Thoracic aorta (tissue), 2 donors: ENCODE data around the gene C19orf25. TPM values are rescaled to one million over a fixed set of nuclear protein-coding genes. Genes with fewer than 3 reads are reported as not detected.

ENCODE experiments used
- ATAC-seq: fragments of 150-250 bp; one replicate; pipeline ENCODE4 v1.8.0; 2017; ENCODE audit warnings: low read depth; ENCODE audit not compliant: insufficient number of reproducible peaks, low FRiP score
- DNase-seq: peaks from one replicate; pipeline ENCODE4 v3.0.0-alpha.2; 2020; ENCODE audit warnings: low spot score
- H3K27ac ChIP-seq, 2 donors: fragments of 200-600 bp; sonication (generic); 1 replicate in 1 of 2; 2 replicates in 1 of 2; pipeline ENCODE4 v1.5.1; 2016; ENCODE audit warnings: mild to moderate bottlenecking in 2 of 2, moderate library complexity in 2 of 2
- H3K27me3 ChIP-seq: fragments of 200-600 bp; sonication (generic); replicated peaks from 2 replicates; pipeline ENCODE4 v1.6.0; 2016; ENCODE audit warnings: mild to moderate bottlenecking; ENCODE audit not compliant: insufficient read depth
- H3K36me3 ChIP-seq: fragments of 200-600 bp; sonication (generic); one replicate; pipeline ENCODE4 v1.5.1; 2016
- H3K4me1 ChIP-seq, 2 donors: fragments of 200-600 bp; sonication (generic); 1 replicate in 1 of 2; 2 replicates in 1 of 2; pipeline versions ENCODE4 v1.5.1 to v1.6.0; 2016; ENCODE audit warnings: low read depth in 2 of 2, mild to moderate bottlenecking in 1 of 2; ENCODE audit not compliant: control insufficient read depth in 1 of 2
- H3K4me3 ChIP-seq: fragments of 200-600 bp; sonication (generic); 2 replicates; pipeline ENCODE4 v1.5.1; 2016; ENCODE audit warnings: mild to moderate bottlenecking
- H3K9me3 ChIP-seq: fragments of 200-600 bp; sonication (generic); 2 replicates; pipeline ENCODE4 v1.5.1; 2016
- total RNA-seq, 2 donors: library from RNA; depleted of rRNA; stranded (reverse); fragments of >200 nt; gene quantifications; one replicate each; pipeline versions ENCODE4 v1.1.0 to v1.2.3, GENCODE V29; 2016
- TF ChIP-seq, protein P1 (sequence below): fragments of 200-600 bp; sonication (generic); IDR thresholded peaks from one replicate; pipeline ENCODE4 v1.5.1; 2019; ENCODE audit warnings: antibody characterized with exemption

C19orf25 gene
- total RNA-seq, 2 donors from 2014 or later = 28.6 to 54.6 TPM

- no peaks in the 10 kb centered on the region for H3K9me3 ChIP-seq
- peaks cover 6 to 17% of the 10 kb centered on the region in 2 donors for H3K4me1 ChIP-seq
- TF ChIP-seq, protein P1, sequence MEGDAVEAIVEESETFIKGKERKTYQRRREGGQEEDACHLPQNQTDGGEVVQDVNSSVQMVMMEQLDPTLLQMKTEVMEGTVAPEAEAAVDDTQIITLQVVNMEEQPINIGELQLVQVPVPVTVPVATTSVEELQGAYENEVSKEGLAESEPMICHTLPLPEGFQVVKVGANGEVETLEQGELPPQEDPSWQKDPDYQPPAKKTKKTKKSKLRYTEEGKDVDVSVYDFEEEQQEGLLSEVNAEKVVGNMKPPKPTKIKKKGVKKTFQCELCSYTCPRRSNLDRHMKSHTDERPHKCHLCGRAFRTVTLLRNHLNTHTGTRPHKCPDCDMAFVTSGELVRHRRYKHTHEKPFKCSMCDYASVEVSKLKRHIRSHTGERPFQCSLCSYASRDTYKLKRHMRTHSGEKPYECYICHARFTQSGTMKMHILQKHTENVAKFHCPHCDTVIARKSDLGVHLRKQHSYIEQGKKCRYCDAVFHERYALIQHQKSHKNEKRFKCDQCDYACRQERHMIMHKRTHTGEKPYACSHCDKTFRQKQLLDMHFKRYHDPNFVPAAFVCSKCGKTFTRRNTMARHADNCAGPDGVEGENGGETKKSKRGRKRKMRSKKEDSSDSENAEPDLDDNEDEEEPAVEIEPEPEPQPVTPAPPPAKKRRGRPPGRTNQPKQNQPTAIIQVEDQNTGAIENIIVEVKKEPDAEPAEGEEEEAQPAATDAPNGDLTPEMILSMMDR = no peak
- no peak overlapping the region for H3K4me3 ChIP-seq
- no peaks in the 10 kb centered on the region for H3K36me3 ChIP-seq
- no peak overlapping the region for H3K27ac ChIP-seq
- ATAC-seq (no peak), DNase-seq (no peak)
- H3K27me3 ChIP-seq = no peaks in the 10 kb centered on the region
These were observed 15.2 kb upstream of the C19orf25 start for GRCh38 chr19:1494115-1494815.

- ATAC-seq (no peak), DNase-seq (no peak)
These were observed 13.5 kb upstream of the C19orf25 start for GRCh38 chr19:1492474-1493006.

DNA sequence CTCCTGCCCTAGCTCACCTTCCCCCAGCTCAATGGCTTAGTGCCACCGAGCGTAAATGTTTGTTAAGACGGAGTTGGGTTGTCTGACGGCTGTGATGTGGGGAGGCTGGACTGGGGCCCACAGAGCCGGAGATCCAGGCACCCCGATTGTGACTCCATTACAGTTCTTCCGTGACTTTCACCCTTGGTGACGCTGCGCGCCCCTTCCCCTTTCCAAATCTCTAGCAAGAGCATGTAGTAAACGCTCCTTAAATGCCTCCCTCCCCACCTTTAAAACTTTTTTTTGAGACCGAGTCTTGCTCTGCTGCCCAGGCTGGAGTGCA lies 12.8 kb upstream of the C19orf25 start:
- TF ChIP-seq, protein P1 = no peak
- Histone ChIP-seq H3K4me3 (peak overlapping the region; percentile 73), H3K9me3 (no peaks in the 10 kb centered on the region), H3K36me3 (no peaks in the 10 kb centered on the region), H3K4me1 (peaks cover 6 to 17% of the 10 kb centered on the region in 2 donors), H3K27ac (no peak overlapping the region), H3K27me3 (no peaks in the 10 kb centered on the region)
- DNase-seq (no peak), ATAC-seq (no peak)

More at GRCh38 chr19:1492474-1493006, 13.5 kb upstream of the C19orf25 start:
- TF ChIP-seq, protein P1 = no peak
- no peaks in the 10 kb centered on the region for H3K9me3 ChIP-seq
- H3K27ac ChIP-seq = no peak overlapping the region
- no peaks in the 10 kb centered on the region for H3K36me3 ChIP-seq
- H3K4me3 ChIP-seq = no peak overlapping the region
- no peaks in the 10 kb centered on the region for H3K27me3 ChIP-seq
- peaks cover 6 to 17% of the 10 kb centered on the region in 2 donors for H3K4me1 ChIP-seq

GRCh38 chr19:1491114-1491848 lies 12.3 kb upstream of the C19orf25 start, which contains the start of gene REEP6:
TSS of gene REEP6 (plus strand) at chr19:1491181. CDS start at chr19:1491270, 89 bp downstream.
- H3K27me3 ChIP-seq = no peaks in the 10 kb centered on the region
- TF ChIP-seq, protein P1 = no peak
- peaks cover 6 to 17% of the 10 kb centered on the region in 2 donors for H3K4me1 ChIP-seq
- H3K9me3 ChIP-seq = no peaks in the 10 kb centered on the region
- ATAC-seq (peak; percentile 1), DNase-seq (no peak)
- no peaks in the 10 kb centered on the region for H3K36me3 ChIP-seq
- H3K27ac ChIP-seq = peak within 1 kb of the TSS in 1 of 2 donors; percentile 40
- H3K4me3 ChIP-seq = peak within 1 kb of the TSS; percentile 88
